OCI-LY7 (cell line): ENCODE results near the gene UBA6. TPM values are rescaled to one million over a fixed set of nuclear protein-coding genes. Genes with fewer than 3 reads are reported as not detected.

Experiments
- BruUV-seq: library from RNA; stranded (reverse); fragments of 400-500 nt; replicated peaks from 2 replicates; lab custom pipeline; 2021; lab: Mats Ljungman, UMichigan
- CTCF ChIA-PET: fragments of 300-600 bp; sonication (Branson Sonifier 250); formaldehyde crosslinking; loops from one replicate; lab custom pipeline; 2022; ENCODE audit warnings: antibody characterized with exemption; ENCODE audit not compliant: unreplicated experiment; lab: Charles Lee
- POLR2A ChIA-PET: fragments of 300-600 bp; sonication (Branson Sonifier 250); formaldehyde crosslinking; loops from one replicate; lab custom pipeline; 2022; ENCODE audit warnings: antibody characterized with exemption; lab: Charles Lee
- DNase-seq: peaks from one replicate; pipeline ENCODE4 v3.0.0-alpha.2; 2015; ENCODE audit warnings: low spot score
- H2AFZ ChIP-seq: fragments of 200-600 bp; sonication (generic), shearing (Covaris generic); 2 replicates; pipeline ENCODE4 v1.6.1; 2014; ENCODE audit warnings: mild to moderate bottlenecking, antibody characterized with exemption, low read length, moderate library complexity
- H3K27ac ChIP-seq: fragments of 200-600 bp; sonication (generic); 2 replicates; pipeline ENCODE4 v1.5.1; 2014; ENCODE audit warnings: mixed run types, low read depth, mild to moderate bottlenecking, moderate library complexity, low read length, inconsistent platforms; ENCODE audit not compliant: poor library complexity, severe bottlenecking
- H3K36me3 ChIP-seq: fragments of 200-600 bp; sonication (generic); 2 replicates; pipeline ENCODE4 v1.6.1; 2014; ENCODE audit warnings: mild to moderate bottlenecking, antibody characterized with exemption, low read length, moderate library complexity, mixed read lengths; ENCODE audit not compliant: insufficient read depth
- H3K4me1 ChIP-seq: fragments of 200-600 bp; sonication (generic); 2 replicates; pipeline ENCODE4 v1.5.1; 2014; ENCODE audit warnings: mild to moderate bottlenecking, low read length; ENCODE audit not compliant: insufficient read depth, poor library complexity, severe bottlenecking
- H3K4me2 ChIP-seq: fragments of 200-600 bp; sonication (generic); 2 replicates; pipeline ENCODE4 v1.6.1; 2014; ENCODE audit warnings: mild to moderate bottlenecking, low read length
- H3K4me3 ChIP-seq: fragments of 200-600 bp; sonication (generic); 2 replicates; pipeline ENCODE4 v1.5.1; 2014; ENCODE audit warnings: mild to moderate bottlenecking, low read depth, low read length; ENCODE audit not compliant: poor library complexity, severe bottlenecking
- H3K79me2 ChIP-seq: fragments of 200-600 bp; sonication (generic); 2 replicates; pipeline ENCODE4 v1.6.1; 2016; ENCODE audit warnings: low read depth, mild to moderate bottlenecking, low read length, moderate library complexity, mixed read lengths; ENCODE audit not compliant: insufficient read depth
- H3K9me2 ChIP-seq: fragments of 200-600 bp; sonication (generic); 2 replicates; pipeline ENCODE4 v1.6.1; 2016; ENCODE audit warnings: mild to moderate bottlenecking, low read length, mixed read lengths; ENCODE audit not compliant: insufficient read depth
- H3K9me3 ChIP-seq: fragments of 200-600 bp; sonication (generic); 2 replicates; pipeline ENCODE4 v1.6.1; 2014; ENCODE audit warnings: mild to moderate bottlenecking, mixed run types, low read length, mixed read lengths
- H4K20me1 ChIP-seq: fragments of 200-600 bp; sonication (generic); 2 replicates; pipeline ENCODE4 v1.6.1; 2014; ENCODE audit warnings: mild to moderate bottlenecking, antibody characterized with exemption, low read length, moderate library complexity, mixed read lengths; ENCODE audit not compliant: insufficient read depth
- CTCF ChIP-seq: fragments of 200-600 bp; sonication (generic); conservative IDR thresholded peaks from 2 replicates; pipeline ENCODE4 v1.5.1; 2014; ENCODE audit warnings: mild to moderate bottlenecking, antibody characterized with exemption, low read length, moderate library complexity, mixed read lengths
- EZH2phosphoT487 ChIP-seq: fragments of 200-600 bp; sonication (generic); IDR thresholded peaks from 2 replicates; pipeline ENCODE4 v1.6.1; 2018; ENCODE audit warnings: low read depth, borderline replicate concordance, mild to moderate bottlenecking, mixed run types, antibody characterized with exemption, low read length, moderate library complexity, mixed read lengths
- intact Hi-C: fragments of 100-400 bp; cut with micrococcal nuclease; formaldehyde crosslinking; loops from one replicate; pipeline ENCODE4 v1.10.0; 2022; ENCODE audit not compliant: unreplicated experiment
- total RNA-seq, 2 experiments: library from RNA; depleted of rRNA in 1 of 2; stranded (reverse); fragments of >200 nt in 1 of 2; shearing (Covaris generic) in 1 of 2; gene quantifications; 2 replicates each; pipeline ENCODE4 v1.2.3, GENCODE V29; 2014 to 2022

The UBA6 gene
- total RNA-seq, 2 experiments from 2014 or later: 40.6 to 92.4 TPM

GRCh38 chr4:67573193-67573592 lies 127.8 kb downstream of the UBA6 start:
- Histone ChIP-seq H4K20me1 (no peaks in the 10 kb centered on the region), H3K4me3 (peak overlapping the region; percentile 1), H3K27ac (peak overlapping the region; percentile 99), H3K36me3 (peaks cover 58% of the 10 kb centered on the region), H3K4me1 (peaks cover 72% of the 10 kb centered on the region), H3K9me2 (no peaks in the 10 kb centered on the region), H3K4me2 (peak overlapping the region; percentile 85), H3K79me2 (peaks cover 81% of the 10 kb centered on the region; the same call in 1 of the 2 replicates), H2AFZ (no peak overlapping the region; the same call in 1 of the 2 replicates), H3K9me3 (no peaks in the 10 kb centered on the region)
- BruUV-seq: no TSS peak
- ChIA-PET POLR2A (interaction anchor here (0.7 to 2.7 kb wide), 7 partner anchors 10 to 173 kb away, joined by 3 to 21 read pairs (median 5); partner anchors contain the start of genes STAP1 and UBA6), CTCF (no interaction called here)
- intact Hi-C loops: no loop called here
- TF ChIP-seq EZH2phosphoT487: no peak
- TF ChIP-seq CTCF: no peak
- DNase-seq: peak; percentile 38

DNA sequence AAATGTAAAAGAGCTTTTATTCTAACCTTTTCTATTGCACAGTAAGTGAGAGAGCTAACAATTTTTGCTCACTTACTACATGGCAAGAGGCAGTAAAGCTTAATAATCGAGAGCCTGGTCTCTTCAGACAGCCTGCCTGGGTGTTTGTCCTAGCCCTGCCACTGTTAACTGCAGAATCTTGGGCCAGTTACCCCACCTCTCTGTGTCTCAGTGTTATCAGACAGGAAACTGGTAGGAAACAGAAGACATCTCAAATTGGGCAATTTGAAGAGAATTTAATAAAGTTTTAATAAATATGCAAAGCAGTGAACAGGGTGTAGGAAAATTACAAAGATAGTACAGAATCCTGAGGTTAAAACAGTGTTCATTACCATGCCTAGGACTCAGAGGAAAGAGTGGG lies 129.0 kb downstream of the UBA6 start:
- Histone ChIP-seq H3K9me2 (no peaks in the 10 kb centered on the region), H4K20me1 (no peaks in the 10 kb centered on the region), H3K4me1 (peaks cover 72% of the 10 kb centered on the region), H2AFZ (no peak overlapping the region), H3K36me3 (peaks cover 58% of the 10 kb centered on the region), H3K4me3 (no peak overlapping the region), H3K27ac (peak overlapping the region; percentile 99), H3K4me2 (peak overlapping the region; percentile 14; the same call in 1 of the 2 replicates), H3K79me2 (peaks cover 84% of the 10 kb centered on the region; the same call in 1 of the 2 replicates), H3K9me3 (no peaks in the 10 kb centered on the region)
- POLR2A ChIA-PET: interaction anchor here (0.9 to 3.8 kb wide), 5 partner anchors 9 to 20 kb away, joined by 3 to 18 read pairs (median 5); partner anchors contain the start of gene STAP1
- CTCF ChIA-PET: no interaction called here
- TF ChIP-seq CTCF (no peak), EZH2phosphoT487 (no peak)
- DNase-seq: no peak
- intact Hi-C loops: no loop called here
- no TSS peak for BruUV-seq

GRCh38 chr4:67570537-67570936 lies 130.4 kb downstream of the UBA6 start:
- no peak overlapping the region for H3K4me3 ChIP-seq
- no peak overlapping the region for H3K4me2 ChIP-seq
- CTCF ChIA-PET: no interaction called here
- H3K9me3 ChIP-seq: no peaks in the 10 kb centered on the region
- H3K9me2 ChIP-seq: no peaks in the 10 kb centered on the region
- POLR2A ChIA-PET: interaction anchor here (1.8 to 3.8 kb wide), 3 partner anchors 9 to 17 kb away, joined by 5 to 18 read pairs (median 10); partner anchors contain the start of gene STAP1
- H4K20me1 ChIP-seq: no peaks in the 10 kb centered on the region
- DNase-seq: no peak
- no peak for TF ChIP-seq EZH2phosphoT487
- no peak for TF ChIP-seq CTCF
- peaks cover 67% of the 10 kb centered on the region for H3K4me1 ChIP-seq
- no TSS peak for BruUV-seq
- H3K79me2 ChIP-seq: peaks cover 89% of the 10 kb centered on the region
- H2AFZ ChIP-seq: no peak overlapping the region
- intact Hi-C loops: no loop called here
- peaks cover 61% of the 10 kb centered on the region for H3K36me3 ChIP-seq
- no peak overlapping the region for H3K27ac ChIP-seq
